HG02623 (cell line): Measurements from ENCODE around the gene SVBP.
"Not testable (repeated sequence)": the region's sequence is repeated elsewhere in the genome, so short reads cannot be mapped to it uniquely, and the experiment has no call there.

ENCODE experiments used
- ATAC-seq: cut with Tn5 transposase; IDR thresholded peaks from one replicate; pipeline ENCODE4 v1.9.1; 2021; ENCODE audit warnings: moderate library complexity; ENCODE audit not compliant: unreplicated experiment

Gene SVBP

DNA sequence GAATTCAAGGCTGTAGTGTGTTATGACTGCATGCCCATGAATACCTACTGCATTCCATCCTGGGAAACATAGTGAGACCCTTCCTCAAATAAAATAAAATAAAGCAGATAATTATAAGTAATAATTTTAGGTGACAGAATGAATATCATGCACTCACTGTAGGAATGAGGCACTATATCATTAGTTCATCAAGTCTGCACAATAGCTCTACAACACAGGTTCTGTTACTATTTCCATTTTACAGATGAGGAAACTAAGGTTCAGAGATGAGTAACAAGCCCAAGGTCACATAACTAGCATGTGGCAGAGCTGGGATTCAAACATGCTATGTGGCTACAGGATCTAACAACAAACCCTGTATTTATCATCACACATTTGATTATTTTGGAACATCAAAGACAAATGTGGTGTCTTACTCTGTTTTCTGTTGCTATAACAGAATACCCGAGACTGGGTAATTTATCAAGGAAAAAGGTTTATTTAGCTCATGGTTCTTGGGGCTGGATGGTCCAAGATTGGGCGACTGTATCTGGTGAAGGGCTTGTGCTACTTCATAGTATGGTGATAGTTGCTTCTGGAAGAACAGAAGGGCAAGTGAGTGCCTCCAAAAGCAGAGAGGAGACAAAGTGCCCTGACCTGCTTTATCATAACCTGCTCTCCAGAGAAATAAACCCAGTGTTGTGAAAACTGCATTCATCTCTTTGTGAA is 24.4 kb upstream of the SVBP start:
- ATAC-seq: no peak

DNA sequence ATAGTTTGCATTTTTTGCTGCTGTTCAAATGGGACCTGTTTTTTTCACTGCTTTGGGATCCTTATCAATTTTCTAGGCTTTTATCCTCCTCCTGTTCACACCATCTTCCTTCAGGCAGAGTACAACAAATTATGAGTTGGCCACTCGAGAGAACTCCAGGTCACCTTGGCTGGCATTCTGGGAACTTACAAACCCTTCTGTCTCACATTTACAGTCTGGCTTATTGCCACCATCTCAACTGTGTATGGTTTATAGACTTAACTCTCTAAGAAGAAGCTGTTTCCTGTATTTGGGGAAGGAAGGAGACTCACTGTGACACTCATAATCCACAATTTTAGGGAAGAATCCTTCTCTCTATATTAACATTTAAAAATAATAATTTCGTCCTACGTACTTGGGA is 23.8 kb upstream of the SVBP start:
- ATAC-seq: no peak

DNA sequence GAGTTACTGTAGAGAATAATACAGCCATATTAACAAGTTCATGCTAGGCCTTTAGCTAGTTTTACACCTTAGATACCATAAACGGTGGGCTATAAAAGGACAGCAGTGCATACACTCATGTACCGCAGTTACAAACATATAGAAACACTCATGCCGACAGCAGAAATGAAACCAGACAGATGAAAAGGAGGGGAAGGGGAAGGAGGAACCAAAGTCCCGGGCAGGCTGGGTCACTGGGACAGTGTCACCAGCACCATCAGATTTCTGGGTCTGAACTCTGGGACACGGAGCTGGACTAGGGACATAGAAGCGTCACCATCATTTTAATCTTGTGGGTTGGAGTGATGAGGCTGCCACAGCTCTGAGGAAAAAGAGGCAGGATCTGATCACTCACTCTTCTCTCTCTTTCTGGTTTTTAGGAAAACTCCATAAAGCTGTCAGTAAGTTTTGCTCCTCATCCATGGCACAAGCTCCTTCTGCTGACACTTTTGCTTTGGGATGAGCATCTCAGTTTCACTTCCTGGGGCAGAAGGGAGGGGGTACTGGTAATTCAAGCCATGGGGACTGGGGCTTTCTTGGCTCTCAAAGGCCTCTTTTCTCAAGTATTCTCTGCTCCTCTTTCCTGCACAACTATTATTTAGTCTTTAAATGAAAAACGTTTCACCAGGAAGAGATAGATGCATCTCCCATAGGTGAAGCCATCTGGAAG is 21.4 kb upstream of the SVBP start:
- no peak for ATAC-seq

DNA sequence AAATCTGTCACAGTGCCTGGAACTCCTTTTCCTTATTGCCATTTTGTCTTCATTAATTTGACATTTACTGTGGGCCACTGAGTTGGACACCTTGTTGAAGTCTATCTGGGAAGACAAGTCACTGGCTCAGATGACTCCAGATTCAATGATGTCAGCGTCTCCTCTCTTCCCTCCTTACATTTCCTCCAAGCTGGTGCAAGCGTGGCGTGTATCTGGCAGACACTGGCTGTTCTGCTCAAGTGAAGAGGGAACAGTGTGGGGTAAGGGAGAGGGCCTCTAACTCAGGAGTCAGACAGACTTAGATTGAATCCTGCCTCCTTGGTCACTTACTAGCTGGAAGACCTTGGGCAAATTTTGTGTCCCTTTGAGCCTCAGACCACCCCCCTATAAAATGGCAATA is 20.5 kb upstream of the SVBP start:
- ATAC-seq: no peak

DNA sequence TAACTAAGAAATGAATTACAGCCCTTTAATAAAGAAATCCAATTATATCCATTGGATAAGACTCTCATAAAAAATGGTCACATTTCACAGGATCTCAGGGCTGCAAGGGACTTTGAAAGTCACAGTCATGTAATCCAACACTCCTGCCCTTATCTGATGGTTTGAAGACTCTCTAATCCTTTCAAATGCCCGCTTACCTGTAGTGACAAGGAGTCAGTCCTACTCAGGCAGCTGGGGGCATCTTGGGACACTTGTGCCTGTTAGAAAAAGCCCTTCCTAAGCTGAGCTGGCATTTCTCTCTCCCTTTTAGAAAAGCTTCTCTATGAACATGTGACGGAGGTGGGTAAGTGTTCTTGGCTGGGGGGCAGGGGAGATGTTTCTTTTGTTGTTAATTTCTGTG is 18.2 kb upstream of the SVBP start:
- no peak for ATAC-seq

DNA sequence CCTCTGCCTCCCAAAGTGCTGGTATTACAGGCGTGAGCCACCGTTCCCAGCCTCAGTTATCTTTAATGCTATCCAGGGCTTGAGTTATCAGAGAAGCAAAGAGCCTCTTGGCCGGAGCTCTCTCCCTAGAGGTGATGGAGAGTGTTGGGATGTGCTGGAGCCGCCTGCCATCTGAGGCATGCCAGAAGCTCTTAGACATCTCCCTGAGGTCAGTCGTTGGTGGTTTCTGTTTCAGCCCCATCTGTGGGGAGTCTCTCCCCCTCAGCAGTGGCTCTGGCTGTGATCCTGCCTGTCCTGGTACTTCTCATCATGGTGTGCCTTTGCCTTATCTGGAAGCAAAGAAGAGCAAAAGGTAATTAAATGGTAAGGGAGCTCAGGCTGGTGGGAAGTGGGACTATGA is 17.6 kb upstream of the SVBP start:
- ATAC-seq: no peak

DNA sequence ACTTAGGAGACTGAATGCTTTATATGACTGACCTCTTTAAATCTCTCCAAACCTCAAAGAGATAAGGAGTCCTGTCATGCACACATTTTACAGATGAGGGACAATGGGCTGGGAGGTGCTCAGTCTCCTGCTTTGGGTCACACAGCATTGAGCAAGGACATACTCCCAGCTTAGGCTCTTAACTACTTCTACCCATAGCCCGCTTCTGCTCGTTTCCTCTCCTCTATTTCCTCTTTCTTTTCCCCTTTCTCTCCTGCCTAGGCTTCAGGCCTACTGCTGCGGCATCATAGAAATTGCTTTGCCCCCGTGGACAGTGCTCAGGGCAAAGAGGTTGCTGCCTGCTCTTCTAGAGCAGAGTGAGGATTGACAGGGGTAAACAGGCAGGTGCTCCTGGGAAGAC is 16.8 kb upstream of the SVBP start:
- ATAC-seq: no peak

DNA sequence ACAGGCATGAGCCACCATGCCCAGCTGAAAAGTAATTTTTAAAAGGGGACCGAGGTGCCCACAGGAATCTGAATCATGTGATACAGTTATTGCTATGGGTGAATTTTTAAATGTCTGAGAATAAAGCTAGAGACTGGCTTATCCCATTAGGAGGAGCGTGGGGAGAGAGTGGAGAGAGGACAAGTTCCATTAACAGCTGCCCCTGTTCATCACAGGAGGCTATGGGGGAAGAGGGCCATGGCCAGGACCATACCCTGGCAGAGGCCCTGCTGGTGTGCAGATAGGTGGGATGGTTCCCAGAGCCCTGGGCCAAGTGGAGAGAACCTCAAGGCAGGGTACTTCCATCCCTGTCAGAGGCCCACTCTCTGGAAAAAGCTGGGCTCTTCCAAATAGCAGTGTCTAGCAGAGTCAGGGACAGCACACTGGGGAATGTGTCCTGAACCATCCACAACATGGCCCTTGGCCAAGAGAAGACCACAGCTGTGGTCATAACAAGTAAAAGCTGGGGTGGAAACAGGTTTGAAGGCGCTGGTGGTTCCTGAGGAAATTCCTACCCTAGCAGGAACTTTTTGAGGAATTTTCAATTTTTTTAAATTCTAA is 15.5 kb upstream of the SVBP start:
- no peak for ATAC-seq

DNA sequence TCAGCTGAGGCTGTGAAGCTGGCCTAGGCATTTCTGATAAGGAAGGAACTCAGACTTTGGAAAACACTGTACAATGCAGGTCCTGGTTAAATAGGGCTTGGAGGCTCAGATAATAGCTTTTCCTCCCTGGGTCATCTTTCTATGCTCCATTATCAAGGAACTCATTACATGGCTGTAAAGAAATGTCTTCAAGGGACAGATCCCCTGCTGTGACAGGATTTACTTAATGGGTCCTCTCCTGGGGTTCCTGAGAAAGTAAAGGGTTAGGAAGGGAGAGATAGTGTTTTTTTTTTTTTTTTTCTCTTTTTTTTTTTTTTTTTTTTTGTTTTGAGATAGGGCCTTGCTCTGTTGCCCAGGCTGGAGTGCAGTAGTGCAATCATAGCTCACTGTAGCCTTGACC is 14.1 kb upstream of the SVBP start:
- ATAC-seq: no peak

DNA sequence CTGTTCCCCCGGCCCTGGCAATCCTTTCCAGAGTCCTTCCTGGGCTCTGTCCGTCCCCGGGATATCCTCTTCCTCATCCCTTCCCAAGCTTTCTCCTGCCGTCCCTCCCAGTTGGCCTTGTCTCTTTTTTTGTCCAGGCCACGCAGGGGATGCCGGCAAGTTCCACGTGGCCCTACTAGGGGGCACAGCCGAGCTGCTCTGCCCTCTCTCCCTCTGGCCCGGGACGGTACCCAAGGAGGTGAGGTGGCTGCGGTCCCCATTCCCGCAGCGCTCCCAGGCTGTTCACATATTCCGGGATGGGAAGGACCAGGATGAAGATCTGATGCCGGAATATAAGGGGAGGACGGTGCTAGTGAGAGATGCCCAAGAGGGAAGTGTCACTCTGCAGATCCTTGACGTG is 13.4 kb upstream of the SVBP start:
- no peak for ATAC-seq

DNA sequence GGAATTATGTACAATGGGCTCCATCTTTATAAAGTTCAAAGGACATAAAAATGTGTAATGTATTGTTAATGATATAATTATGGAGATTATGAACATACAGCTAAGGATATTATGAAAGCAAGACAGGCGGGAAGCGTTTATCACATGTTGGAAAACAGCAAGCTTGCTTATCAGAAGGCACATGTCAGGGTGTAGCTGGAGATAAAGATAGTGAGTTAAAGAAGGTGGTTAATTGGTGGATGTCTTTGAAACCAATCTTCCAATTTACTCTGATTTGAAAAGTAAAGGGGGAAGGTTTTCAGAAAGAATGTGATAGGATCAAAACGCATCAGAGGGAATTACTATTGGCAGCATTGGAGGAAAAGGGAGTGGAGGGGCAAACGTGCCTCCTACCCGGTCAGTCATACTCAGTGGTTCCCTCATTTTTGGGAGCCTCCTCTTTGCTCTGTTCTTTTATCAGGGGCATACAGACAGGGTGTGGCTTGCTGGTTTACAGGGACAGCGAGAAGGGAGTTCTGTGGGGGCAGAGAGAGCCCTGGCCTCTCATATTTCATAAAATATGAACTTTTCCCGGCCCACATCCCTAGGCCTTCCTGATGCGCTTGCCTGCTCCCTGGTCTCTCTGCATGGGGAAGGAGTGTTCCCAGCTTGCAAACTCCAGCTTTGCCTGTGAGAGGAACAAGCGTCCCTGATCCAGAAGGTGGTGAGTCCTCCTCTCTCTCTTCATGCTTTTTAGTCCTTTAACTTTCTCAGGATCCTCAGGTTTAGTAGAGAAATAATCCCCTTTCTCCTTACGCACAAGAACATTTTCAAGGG is 8.0 kb upstream of the SVBP start:
- no peak for ATAC-seq

DNA sequence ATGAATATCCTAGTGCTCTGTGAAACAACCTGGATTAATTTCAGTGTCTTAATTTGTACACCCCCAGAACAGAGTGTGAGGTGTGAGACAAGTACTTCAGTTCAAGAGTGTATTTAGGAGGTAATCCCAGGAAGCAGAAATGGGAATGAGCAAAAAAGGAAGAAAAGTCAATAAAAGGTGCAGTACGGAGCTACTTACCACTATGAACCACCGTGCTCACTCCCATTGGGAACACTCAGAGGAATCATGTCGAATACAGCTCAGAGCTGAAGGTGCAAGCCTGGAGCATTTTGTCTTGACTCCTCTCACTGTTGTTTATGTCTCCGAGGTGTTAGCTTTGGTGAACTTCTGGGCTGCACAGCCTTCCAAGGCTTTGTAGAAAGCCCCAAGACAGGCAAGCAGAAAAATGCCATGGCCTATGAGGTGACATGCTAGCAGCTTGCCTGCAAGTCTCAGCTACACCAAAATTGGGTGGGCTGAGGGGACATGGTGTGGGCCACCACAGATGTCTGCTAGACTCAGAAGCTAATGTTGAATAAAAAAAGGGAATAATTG is 7.4 kb upstream of the SVBP start:
- ATAC-seq: no peak

DNA sequence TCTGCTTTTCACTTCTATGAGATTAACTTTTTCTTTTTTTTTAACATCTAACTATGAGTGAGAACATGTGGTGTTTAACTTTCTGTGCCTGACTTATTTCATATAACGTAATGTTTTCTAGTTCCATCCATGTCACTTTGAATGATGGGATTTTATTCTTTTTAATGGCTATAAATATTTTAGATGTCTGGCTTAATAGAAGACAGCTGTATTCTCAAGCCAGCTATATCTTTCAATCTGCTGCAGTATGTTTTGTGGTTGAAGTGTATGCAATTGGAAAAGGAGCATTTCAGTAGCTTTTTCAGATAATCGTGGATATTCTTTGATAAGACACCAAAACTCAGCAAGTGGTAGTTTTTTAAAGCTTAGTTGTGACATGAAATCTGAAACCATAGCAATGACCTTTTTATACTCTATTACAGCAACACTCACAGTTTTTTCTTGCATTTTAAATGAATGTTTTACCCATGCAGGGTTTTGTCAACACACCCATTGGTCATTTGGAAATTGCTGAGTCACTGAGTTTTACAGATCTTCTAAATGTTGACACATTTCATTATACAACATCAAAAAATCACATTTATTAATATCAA is 5.7 kb upstream of the SVBP start:
- no peak for ATAC-seq

DNA sequence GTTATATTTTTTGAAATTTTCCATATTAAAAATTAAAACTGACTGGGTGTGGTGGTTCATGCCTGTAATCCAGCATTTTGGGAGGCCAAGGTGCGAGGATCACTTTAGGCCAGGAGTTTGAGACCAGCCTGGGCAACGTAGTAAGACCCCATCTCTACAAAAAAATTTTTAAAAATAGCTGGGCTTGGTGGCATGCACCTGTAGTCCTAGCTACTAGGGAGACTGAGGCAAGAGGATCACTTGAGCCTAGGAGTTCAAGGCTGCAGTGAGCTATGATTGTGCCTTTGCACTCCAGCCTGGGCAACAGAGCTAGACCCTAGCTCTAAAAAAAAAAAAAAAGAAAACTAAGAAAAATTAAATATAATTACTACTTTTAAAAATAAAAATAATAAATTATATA is 4.5 kb upstream of the SVBP start:
- ATAC-seq: no peak

DNA sequence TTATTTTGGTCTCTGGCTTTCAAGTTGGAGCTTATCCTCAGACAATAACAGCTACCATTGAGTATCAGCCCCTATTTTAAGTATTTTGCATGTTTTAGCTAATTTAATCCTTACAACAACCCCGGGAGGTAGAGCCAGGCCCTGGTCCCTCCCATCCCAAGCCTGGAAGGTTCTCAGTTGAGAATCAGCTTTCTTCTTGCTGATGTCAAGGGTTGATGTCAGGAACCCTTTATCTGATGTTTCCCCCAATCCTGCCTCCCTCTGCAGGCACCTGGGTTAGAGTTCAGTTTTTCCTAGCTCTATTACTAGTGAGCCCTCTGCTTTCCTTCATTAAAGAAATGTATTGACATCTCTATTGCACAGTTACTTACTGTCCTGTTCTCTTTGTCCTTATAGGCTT is 3.6 kb upstream of the SVBP start:
- ATAC-seq: no peak

DNA sequence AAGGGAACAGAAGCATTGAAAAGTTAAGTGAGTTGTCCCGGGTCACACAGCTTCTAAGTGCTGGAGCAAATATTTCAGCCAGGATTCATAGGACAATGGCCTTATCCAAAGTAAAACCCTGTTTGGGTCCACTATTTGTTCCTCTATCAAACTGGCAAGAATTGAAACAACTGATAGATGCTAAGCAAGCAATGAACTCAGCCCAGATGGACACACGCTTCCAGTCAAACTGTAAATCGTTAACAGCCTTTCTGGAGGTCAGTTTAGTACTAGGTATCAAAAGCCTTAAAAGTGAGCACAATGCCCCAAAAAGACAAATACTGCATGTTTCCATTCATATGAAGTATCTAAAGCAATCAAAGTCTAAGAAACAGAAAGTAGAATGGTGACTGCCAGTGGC is 779 bp upstream of the SVBP start:
- no peak for ATAC-seq

DNA sequence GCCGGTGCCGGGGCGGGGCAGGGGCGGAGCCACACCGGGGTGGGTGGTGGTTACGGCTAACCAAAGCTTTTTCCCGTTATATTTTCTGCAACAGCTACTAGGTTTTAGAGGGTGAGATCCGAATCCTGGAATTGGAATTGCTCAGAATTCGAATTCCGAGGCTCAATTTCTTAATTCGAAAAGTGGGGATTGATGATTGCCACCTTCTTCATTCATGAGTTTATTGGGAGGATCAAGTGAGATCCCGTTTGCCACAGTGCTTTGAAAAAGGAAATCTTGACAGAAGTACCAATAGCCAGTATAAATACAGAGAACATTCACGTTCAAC is 207 bp upstream of the SVBP start:
- no peak for ATAC-seq

DNA sequence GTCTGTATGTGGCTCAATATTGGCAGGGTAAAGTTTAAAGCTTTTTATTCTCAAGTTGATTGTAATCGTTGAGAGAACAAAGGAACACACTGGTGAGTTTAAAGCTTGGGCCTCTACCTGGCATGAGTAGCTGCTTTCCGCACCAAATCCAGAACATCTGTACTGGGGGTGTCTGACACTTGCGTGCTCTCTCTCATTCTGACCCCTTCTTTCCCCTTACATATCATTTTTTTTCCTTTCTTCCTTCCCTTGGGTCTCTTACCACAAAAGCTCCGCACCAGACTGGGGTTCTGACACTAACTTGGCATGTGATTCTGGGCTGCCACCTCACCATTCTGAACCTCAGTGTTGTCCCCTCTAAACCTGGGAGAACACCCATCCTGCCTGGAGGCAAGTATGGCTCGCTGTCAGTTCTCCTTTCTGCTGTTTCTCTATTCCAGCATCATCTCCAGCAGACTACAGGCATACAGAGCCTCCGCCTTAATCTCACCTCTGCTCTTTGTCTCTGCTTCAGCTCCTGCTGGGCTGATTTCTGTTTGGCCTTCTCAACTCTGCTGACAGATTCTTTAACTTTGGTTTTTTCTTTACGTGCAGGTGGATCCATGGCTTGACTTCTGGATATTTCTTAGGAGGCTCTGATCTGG is 1.1 kb downstream of the SVBP start:
- ATAC-seq: no peak

DNA sequence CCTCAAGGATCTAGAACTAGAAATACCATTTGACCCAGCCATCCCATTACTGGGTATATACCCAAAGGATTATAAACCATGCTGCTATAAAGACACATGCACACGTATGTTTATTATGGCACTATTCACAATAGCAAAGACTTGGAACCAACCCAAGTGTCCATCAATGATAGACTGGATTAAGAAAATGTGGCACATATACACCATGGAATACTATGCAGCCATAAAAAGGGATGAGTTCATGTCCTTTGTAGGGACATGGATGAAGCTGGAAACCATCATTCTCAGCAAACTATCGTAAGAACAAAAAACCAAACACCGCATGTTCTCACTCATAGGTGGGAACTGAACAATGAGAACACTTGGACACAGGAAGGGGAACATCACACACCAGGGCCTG is 2.4 kb downstream of the SVBP start:
- not testable (repeated sequence) for ATAC-seq

DNA sequence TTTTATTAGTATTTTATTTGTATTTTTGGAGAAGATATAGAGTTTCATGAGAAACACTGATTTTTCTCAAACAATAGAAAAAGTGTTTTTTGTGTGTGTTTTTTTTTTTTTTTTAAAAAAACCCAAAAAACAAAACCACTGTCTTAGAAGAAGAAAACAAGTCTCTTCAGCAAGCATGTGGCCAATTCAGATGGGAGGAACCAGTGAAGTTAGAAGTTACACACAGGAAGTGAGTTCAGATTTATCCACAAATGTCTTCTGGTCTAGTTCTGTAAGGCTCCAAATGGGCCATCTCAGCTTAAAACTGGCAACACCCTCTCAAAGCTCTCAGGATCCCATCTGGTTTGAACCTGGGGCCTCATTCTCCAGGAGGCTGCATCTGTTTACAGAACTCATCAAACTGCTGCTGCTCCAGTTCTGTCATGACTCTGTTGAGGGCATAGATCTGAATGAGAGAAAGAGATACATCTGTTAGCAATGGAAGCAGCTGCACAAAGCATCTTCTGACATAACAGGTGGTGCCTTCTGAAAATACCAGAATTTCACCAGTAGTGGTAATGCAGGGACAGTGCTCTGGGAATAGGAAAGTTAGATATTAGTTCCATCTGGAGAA is 10.0 kb downstream of the SVBP start:
- ATAC-seq: no peak
